GM19193 (cell line): ENCODE data around the gene RCAN1.

ENCODE experiments used
- POLR2A ChIP-seq: IDR thresholded peaks from 4 replicates; pipeline ENCODE4 v1.6.1; 2011; ENCODE audit not compliant: insufficient read depth, insufficient read length; ENCODE audit errors: extremely low read depth

The RCAN1 gene

DNA sequence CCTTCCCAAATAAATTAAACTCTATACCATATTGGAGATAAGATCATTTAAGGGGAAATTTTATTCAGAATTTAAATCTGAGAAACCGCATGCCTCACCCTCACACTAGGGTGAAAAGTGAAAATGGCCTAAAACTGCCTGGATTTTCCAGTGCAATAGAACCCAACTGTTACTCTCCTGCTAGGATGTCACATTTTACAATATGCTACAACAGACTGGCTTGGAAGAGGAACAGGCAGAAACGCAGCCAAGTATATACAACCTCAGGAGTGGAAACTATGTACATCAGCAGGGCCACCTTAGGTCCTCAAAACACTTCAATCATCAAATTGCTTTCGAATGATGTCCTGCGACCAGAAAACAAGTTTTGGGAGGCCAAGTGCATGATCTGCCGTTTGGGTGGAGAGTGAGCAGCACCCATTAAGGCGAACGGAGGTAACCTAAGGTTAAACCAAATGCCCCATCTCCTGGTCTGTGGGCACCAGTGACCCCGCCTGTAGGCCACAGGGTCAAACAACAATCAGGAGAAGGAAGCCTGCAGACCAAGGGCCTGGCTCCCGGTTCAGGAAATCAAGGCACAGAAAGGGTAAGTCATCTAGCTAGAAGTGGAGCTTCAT is 4.9 kb downstream of the RCAN1 start:
- no peak for TF ChIP-seq POLR2A

DNA sequence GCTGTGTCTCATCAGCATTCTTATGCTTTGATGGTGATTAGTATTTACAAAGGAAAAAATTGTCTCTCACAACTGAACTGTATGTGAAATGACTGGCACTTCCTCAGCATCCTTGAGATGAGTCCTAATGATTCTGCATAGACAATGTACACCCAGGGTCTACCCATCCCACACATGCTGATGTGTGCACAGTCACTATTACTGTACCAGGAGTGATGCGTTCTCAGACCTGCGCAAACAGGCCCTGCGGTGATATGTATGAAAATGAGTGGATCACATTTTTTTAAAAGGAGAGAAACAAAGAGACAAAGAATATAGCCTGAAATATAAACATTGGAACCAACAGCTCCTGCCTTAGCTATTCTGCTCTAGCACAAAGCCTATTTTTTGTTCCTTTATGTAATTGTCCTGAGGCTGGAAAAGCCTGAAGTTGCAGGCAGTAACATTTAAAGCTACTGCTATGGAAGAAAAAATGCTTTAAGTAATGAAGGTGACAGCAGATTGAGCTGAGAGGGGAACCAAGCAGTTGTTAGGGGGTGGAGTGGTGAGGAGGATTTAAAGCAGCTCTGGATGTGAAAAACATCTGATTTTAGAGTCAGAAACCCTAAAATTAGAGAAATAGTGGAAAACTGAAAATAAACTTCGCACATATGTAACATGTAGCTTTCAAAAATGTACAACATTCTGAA is 5.5 kb downstream of the RCAN1 start:
- no peak for TF ChIP-seq POLR2A

DNA sequence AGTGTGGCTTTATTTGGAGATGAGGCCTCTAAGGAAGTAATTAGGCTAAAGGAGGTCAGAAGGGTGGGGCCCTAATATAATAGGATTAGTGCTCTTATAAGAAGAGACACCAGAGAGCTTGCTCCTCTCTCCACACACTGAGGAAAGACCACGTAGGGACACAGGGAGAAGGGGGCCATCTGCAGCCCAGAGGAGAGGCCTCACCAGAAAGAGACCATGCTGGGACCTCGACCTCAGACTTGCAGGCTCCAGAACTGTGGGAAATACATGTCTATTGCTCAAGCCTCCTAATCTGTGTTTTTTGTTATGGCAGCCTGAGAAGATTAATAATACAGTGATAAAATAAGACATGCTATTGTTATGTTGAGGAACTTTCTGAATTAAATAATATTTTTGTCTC is 8.3 kb downstream of the RCAN1 start:
- TF ChIP-seq POLR2A, result no peak

DNA sequence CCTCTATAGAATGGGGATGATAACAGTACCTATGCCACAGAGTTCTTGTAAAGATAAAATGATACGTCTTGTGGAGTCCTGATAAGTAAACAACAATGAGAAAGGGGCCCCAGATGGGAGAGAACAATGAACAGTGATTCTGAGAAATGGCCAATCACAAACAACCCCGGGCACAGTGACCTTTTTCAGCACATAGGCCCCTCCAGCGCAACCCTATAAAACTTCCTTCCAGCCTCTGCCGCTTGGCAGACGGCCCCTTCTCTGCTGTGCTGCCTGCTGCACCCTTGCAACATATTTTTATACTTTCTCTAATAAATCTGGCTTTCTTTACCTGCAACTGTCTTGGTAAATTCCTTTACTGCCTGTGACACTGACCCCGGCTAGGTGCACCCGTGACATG is 8.9 kb downstream of the RCAN1 start:
- TF ChIP-seq POLR2A, result no peak

DNA sequence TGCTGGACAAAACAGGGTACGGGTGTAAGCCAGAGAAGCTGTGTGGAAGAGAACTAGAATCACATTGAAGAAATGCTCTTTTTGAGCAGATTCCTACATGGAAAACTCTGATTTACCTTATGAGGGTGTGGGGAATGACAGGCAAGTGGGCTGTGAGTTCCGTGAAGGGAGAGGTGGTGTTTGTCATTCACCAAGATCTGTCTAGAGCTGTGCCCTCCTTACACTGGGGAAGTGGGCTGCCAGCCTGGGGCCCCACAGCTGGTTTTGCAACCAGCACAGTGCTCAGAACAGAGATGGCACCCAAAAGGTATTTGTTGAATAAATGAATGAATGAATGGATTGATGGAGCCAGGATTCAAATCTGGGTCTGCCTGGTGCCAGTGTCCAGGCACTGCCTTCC is 10.4 kb downstream of the RCAN1 start:
- TF ChIP-seq POLR2A, result no peak

DNA sequence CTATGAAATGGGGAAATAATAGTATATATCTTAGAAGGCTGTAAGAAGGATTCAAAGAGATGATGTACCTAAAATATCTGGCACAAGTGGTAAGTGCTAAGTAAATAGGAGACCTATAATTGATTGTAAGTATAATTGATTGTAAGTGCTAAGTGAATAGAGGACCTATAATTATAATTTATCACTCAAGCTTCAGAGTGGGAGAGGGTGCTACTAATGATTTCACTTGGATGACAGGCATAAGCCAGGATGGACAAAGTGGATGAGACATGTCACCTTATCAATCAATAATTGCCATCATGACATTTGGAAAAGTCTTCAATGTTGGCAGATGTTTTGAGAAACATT is 11.2 kb downstream of the RCAN1 start:
- no peak for TF ChIP-seq POLR2A

DNA sequence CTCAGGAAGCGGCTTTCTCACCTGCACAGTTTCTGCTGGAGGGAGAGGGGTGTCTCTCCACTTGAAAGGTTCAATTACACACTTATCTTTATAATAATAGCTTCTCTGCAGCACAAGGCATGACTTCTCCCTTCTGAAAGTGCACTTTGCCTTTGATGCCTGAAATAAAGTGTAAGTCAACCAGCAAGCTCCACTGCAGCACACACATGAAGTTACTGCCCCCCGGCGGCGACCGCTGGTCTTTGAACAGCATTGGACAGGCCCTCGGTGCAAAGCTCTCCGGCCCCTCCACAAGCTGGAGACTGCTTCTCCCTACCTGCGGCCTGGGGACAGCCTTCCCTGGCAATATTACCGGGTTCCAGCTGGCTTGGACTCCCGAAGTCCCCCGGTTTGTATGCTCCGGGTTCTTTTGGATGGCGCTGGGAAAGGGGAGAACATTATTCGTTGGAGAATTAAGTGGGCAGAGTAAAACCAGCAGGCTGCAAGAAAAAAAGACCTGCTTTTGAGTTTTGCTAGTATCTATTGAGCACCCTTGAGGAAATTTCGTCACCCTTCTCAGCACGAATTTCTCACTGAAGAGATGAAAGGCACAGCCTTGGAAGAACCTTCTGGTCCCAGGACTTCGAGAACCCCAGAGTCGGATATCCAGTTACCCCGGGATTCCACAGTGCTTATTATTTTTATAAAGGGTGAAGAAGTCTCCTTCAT is 11.8 kb downstream of the RCAN1 start:
- no peak for TF ChIP-seq POLR2A

DNA sequence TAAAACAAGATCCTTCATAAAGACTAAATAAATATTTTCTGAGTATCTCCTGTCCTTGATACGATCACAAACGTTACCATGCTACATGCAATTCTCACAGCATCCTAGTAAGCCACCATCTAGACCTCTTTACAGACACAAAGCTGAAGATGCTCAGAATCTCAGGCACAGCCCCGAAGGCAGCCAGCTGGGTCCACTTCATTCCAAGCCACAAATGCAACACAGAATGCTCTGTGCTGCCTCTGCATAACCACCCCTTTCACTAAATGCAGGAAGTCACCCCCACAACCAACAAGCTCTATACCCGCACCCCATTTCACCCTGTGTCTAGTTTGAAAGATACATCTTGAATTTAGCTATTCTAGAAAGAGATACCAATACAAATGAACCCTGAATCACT is 12.9 kb downstream of the RCAN1 start:
- TF ChIP-seq POLR2A, result no peak

DNA sequence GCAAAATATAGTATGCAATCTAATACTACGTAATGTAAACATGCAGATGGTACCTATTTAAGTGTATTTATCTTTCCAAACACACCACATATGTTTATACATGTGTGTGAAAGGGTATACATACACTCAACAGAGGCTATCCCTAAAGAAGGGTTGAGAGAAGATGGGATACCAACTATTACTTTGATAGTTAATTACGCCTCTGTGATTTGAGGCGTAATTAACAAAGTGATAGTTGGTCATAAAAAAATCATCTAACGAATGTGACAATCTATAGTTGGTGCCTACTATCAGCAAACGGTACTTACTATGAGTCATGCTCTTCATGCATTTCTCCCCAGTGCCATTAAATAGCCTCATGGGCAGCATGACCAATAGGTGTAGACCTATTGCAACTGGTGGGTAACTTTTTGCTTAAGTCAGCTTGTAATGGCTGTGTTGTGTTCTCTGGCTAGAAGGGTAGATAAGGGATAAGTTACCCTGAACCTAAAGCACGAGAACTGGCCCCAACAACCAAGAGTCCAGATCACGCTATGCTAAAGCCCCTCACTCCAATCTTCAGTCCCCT is 15.3 kb downstream of the RCAN1 start:
- no peak for TF ChIP-seq POLR2A

DNA sequence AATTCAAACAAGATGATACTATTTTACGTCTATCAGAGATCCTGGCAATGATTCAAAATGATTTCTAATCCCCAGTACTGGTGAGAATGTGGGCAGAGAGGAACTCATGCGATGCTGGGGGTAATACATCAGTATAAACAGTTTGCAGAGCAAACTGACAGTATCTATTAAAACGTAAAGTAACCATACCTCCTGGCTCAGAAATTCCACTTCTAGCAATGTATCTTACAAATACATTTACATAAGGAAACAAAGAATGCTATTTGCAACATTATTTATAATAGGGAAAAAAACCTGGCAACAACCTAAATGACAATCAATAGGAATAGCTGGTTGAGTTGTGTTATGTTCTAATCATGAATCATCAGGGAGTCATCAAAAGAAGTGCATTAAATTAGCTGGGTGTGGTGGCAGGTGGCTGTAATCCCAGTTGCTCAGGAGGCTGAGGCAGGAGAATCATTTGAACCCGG is 15.9 kb downstream of the RCAN1 start:
- TF ChIP-seq POLR2A, result no peak

DNA sequence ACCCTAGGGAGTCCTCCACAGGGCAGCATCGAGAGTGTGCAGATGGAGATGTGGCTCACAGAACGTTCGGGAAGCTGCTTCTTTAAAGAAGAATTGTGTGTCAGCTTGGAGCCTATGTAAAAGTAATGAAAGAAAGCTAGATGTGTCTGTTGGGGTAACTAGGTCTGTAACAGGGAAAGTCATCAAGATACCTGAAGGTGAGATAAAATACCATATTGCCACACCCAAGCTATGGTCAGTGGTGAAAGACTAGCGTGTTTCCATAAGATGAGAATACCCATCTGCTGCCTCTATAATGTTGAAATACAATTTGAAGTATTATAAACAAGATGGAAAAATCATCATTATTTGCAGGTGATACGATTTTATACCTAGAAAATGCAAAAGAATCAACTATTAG is 17.5 kb downstream of the RCAN1 start:
- no peak for TF ChIP-seq POLR2A

DNA sequence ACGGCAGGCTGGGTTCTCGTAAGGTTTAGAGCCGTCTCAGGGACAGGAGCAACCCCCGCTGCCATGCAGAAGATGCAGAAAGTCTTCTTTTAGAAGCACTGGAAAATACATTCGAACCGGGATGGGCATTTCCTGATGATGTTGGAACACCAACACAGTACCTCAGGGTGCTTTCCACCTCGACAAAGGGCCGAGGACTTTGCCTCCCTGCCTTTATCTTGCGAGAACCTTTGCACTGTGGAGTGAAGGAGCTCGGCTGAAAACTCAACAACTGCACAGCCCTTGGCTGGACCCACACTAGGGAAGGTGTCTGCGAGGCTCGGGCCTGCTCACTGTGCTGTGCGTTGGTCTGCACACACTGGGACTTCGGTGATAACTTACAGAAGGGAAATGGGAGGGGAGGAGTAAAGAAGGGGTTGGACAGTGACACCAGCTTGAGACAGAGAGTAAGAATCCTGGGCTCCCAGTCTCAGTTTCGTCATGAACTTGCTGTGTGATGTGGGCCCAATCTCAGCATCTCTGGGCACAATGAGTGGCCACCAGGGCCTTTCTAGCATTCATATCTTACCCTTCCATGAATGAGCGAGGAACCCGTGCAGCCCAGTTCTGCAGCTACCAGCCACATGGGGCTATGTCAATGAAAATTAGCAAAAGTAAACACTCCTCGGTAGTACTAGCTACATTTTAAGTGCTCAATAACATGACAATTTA is 18.2 kb downstream of the RCAN1 start:
- no peak for TF ChIP-seq POLR2A

DNA sequence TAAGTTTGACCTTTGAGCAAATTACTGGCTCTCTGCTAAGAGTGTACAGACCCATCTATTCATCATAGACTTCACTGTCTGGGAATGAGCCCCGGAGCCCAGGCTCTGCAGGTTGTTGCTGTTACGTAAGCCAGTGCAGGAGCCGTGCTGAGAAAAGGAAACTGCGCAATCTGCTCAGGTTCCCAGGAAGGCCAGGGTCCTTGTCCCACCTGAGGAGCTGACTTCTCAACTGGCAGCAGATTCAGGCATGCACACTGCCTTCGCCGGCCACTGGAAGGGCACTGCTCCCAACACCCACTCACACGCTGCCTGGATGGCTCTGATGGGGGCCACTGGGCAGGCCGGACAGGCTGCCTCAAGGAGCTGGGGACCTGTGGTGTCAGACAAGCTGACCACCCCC is 19.5 kb downstream of the RCAN1 start:
- TF ChIP-seq POLR2A, result no peak

DNA sequence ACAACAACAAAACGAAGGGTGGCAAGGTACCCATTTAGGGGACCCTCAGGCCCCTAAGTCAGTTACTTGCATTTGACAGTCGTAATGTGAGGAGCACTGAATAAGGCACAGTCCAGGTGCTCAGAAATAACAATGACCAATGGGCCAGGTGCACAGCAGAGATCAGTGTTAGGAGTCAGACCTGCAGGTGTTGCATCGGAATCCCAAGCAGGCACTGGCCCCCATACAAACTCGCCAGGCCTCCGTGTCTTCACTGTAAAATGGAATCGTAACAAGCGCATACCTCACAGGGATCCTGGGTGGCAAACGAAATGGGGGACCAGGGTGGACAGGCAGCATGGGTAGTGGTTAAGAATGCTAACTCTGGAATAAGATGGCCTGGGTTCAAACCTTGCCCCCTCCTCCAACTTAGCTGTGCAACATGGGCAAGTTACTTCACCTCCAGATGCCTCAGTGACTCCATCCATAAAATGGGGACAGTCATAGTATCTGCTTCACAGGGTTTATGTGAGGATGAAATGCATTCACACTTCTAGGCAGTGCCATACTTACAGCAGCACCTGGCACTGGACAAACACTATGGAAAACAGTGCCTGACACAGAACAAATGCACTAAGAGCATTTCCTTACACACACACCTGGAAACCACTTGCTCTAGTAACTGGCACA is 20.2 kb downstream of the RCAN1 start:
- no peak for TF ChIP-seq POLR2A
